Measurements from ENCODE around the gene CREBZF. TPM values are rescaled to one million over a fixed set of nuclear protein-coding genes. Genes with fewer than 3 reads are reported as not detected.
A peak's percentile ranks its signal among the peaks of the same experiment; 100 is the strongest.

Gene CREBZF
- total and polyA plus RNA-seq, 2 experiments from 2014 or later, result 34.8 to 82.2 TPM

- no peaks in the 10 kb centered on the region for H3K9me3 Mint-ChIP-seq
- Histone ChIP-seq H4K20me1 (replicated peaks; ENCODE audit: insufficient read depth) (peaks cover 30% of the 10 kb centered on the region), H2AFZ (no peak overlapping the region), H3K4me3 (peak overlapping the region; percentile 74), H3K27me3 (ENCODE audit: insufficient read depth) (no peaks in the 10 kb centered on the region), H3K4me2 (peak overlapping the region; percentile 91), H3K4me1 (ENCODE audit: insufficient read depth) (0 out of 2 replicates have a peak, but pooled peaks cover 3% of the 10 kb centered on the region), H3K36me3 (ENCODE audit: insufficient read depth) (peaks cover 22% of the 10 kb centered on the region; the same call in 1 of the 2 replicates), H3K9me2 (ENCODE audit: insufficient read depth) (no peaks in the 10 kb centered on the region), H3K79me2 (replicated peaks; ENCODE audit: insufficient read depth) (peaks cover 76% of the 10 kb centered on the region), H3F3A (replicated peaks; ENCODE audit: low read depth) (no peaks in the 10 kb centered on the region), H3K27ac (ENCODE audit: low read depth) (no peak overlapping the region)
- H3K27me3 Mint-ChIP-seq (ENCODE audit: insufficient read depth, low read depth, poor library complexity), result peaks cover 13% of the 10 kb centered on the region
- H3K4me1 Mint-ChIP-seq, result peaks cover 25% of the 10 kb centered on the region
- ATAC-seq (no peak), DNase-seq (ENCODE audit: low spot score) (no peak)
- no peak for TF ChIP-seq CREB1 (CRISPR knock-in tag; IDR thresholded peaks at IDR 0.05; ENCODE audit: low read depth)
- no peak for TF ChIP-seq CTCF (conservative IDR thresholded peaks at IDR 0.05; ENCODE audit: low read depth in 2 of 2)
- no peak for TF ChIP-seq EZH2phosphoT487 (IDR thresholded peaks at IDR 0.05; ENCODE audit: unreplicated experiment)
- TF ChIP-seq POLR2AphosphoS5 (IDR thresholded peaks at IDR 0.05; ENCODE audit: low read depth), result no peak
- TF ChIP-seq, protein P1, sequence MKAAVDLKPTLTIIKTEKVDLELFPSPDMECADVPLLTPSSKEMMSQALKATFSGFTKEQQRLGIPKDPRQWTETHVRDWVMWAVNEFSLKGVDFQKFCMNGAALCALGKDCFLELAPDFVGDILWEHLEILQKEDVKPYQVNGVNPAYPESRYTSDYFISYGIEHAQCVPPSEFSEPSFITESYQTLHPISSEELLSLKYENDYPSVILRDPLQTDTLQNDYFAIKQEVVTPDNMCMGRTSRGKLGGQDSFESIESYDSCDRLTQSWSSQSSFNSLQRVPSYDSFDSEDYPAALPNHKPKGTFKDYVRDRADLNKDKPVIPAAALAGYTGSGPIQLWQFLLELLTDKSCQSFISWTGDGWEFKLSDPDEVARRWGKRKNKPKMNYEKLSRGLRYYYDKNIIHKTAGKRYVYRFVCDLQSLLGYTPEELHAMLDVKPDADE (IDR thresholded peaks at IDR 0.05), result no peak
- no peak for TF ChIP-seq ZNF331 (CRISPR knock-in tag; IDR thresholded peaks at IDR 0.05; ENCODE audit: low read depth)
- TF ChIP-seq, protein P2, sequence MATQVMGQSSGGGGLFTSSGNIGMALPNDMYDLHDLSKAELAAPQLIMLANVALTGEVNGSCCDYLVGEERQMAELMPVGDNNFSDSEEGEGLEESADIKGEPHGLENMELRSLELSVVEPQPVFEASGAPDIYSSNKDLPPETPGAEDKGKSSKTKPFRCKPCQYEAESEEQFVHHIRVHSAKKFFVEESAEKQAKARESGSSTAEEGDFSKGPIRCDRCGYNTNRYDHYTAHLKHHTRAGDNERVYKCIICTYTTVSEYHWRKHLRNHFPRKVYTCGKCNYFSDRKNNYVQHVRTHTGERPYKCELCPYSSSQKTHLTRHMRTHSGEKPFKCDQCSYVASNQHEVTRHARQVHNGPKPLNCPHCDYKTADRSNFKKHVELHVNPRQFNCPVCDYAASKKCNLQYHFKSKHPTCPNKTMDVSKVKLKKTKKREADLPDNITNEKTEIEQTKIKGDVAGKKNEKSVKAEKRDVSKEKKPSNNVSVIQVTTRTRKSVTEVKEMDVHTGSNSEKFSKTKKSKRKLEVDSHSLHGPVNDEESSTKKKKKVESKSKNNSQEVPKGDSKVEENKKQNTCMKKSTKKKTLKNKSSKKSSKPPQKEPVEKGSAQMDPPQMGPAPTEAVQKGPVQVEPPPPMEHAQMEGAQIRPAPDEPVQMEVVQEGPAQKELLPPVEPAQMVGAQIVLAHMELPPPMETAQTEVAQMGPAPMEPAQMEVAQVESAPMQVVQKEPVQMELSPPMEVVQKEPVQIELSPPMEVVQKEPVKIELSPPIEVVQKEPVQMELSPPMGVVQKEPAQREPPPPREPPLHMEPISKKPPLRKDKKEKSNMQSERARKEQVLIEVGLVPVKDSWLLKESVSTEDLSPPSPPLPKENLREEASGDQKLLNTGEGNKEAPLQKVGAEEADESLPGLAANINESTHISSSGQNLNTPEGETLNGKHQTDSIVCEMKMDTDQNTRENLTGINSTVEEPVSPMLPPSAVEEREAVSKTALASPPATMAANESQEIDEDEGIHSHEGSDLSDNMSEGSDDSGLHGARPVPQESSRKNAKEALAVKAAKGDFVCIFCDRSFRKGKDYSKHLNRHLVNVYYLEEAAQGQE (IDR thresholded peaks at IDR 0.05; ENCODE audit: unreplicated experiment), result no peak
- no peak for TF ChIP-seq ZNF114 (CRISPR knock-in tag; IDR thresholded peaks at IDR 0.05)
- no peak for TF ChIP-seq JUNB (IDR thresholded peaks at IDR 0.05; ENCODE audit: unreplicated experiment)
- TF ChIP-seq STAT1 (IDR thresholded peaks at IDR 0.05; ENCODE audit: unreplicated experiment), result no peak
- TF ChIP-seq NANOG (IDR thresholded peaks at IDR 0.05; ENCODE audit: borderline replicate concordance), result no peak
- TF ChIP-seq, protein P3, sequence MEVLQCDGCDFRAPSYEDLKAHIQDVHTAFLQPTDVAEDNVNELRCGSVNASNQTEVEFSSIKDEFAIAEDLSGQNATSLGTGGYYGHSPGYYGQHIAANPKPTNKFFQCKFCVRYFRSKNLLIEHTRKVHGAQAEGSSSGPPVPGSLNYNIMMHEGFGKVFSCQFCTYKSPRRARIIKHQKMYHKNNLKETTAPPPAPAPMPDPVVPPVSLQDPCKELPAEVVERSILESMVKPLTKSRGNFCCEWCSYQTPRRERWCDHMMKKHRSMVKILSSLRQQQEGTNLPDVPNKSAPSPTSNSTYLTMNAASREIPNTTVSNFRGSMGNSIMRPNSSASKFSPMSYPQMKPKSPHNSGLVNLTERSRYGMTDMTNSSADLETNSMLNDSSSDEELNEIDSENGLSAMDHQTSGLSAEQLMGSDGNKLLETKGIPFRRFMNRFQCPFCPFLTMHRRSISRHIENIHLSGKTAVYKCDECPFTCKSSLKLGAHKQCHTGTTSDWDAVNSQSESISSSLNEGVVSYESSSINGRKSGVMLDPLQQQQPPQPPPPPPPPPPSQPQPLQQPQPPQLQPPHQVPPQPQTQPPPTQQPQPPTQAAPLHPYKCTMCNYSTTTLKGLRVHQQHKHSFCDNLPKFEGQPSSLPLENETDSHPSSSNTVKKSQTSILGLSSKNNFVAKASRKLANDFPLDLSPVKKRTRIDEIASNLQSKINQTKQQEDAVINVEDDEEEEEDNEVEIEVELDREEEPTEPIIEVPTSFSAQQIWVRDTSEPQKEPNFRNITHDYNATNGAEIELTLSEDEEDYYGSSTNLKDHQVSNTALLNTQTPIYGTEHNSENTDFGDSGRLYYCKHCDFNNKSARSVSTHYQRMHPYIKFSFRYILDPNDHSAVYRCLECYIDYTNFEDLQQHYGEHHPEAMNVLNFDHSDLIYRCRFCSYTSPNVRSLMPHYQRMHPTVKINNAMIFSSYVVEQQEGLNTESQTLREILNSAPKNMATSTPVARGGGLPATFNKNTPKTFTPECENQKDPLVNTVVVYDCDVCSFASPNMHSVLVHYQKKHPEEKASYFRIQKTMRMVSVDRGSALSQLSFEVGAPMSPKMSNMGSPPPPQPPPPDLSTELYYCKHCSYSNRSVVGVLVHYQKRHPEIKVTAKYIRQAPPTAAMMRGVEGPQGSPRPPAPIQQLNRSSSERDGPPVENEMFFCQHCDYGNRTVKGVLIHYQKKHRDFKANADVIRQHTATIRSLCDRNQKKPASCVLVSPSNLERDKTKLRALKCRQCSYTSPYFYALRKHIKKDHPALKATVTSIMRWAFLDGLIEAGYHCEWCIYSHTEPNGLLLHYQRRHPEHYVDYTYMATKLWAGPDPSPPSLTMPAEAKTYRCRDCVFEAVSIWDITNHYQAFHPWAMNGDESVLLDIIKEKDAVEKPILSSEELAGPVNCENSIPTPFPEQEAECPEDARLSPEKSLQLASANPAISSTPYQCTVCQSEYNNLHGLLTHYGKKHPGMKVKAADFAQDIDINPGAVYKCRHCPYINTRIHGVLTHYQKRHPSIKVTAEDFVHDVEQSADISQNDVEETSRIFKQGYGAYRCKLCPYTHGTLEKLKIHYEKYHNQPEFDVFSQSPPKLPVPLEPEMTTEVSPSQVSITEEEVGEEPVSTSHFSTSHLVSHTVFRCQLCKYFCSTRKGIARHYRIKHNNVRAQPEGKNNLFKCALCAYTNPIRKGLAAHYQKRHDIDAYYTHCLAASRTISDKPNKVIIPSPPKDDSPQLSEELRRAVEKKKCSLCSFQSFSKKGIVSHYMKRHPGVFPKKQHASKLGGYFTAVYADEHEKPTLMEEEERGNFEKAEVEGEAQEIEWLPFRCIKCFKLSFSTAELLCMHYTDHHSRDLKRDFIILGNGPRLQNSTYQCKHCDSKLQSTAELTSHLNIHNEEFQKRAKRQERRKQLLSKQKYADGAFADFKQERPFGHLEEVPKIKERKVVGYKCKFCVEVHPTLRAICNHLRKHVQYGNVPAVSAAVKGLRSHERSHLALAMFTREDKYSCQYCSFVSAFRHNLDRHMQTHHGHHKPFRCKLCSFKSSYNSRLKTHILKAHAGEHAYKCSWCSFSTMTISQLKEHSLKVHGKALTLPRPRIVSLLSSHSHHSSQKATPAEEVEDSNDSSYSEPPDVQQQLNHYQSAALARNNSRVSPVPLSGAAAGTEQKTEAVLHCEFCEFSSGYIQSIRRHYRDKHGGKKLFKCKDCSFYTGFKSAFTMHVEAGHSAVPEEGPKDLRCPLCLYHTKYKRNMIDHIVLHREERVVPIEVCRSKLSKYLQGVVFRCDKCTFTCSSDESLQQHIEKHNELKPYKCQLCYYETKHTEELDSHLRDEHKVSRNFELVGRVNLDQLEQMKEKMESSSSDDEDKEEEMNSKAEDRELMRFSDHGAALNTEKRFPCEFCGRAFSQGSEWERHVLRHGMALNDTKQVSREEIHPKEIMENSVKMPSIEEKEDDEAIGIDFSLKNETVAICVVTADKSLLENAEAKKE (CRISPR knock-in tag; IDR thresholded peaks at IDR 0.05), result no peak
- no peak for TF ChIP-seq EZH2 (IDR thresholded peaks at IDR 0.05; ENCODE audit: low read depth, unreplicated experiment)
- H3K36me3 Mint-ChIP-seq (ENCODE audit: low read depth), result peaks cover 55% of the 10 kb centered on the region
- peak overlapping the region; percentile 100 for H3K4me3 Mint-ChIP-seq
- H3K27ac Mint-ChIP-seq, result no peak overlapping the region
These were observed 2.8 kb downstream of the CREBZF start for GRCh38 chr11:85661972-85662664.

All from GM23338 (cell line).